ENCODE results near the gene ADAM12. TPM values are rescaled to one million over a fixed set of nuclear protein-coding genes. Genes with fewer than 3 reads are reported as not detected.

The ADAM12 gene
- polyA plus RNA-seq, 3 donors, result 0.05 TPM; not detected in 2

DNA sequence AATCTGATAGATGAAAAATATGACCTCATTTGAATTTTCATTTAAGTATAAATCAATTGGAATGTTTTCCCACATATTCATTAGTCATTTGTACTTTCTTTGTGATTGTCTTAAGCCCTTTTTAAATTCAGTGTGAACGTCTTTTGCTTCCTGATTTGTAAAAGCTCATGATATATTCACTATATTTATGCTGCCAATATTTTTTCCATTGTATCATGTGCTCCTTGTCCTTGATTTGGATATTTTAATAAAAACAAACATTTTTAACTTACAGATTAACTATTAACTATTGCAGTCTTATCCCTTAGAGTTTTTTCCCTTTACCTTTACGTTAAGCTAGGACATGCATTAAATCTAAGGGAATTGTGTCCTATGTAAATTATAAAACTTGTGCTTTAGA, 157.7 kb downstream of the ADAM12 start:
- Histone ChIP-seq H3K4me2 (replicated peaks; ENCODE audit: extremely low read depth, low read length, poor library complexity, severe bottlenecking) (no peak overlapping the region), H2AFZ (ENCODE audit: insufficient read depth, low read depth, low read length, poor library complexity, severe bottlenecking) (no peak overlapping the region), H3K9me3 (replicated peaks in 1 of 2; ENCODE audit: control insufficient read depth in 1 of 2, insufficient read depth in 1 of 2, low read length in 2 of 2) (no peaks in the 10 kb centered on the region), H3K9ac (ENCODE audit: insufficient read depth, low read length, poor library complexity, severe bottlenecking) (no peak overlapping the region), H4K20me1 (ENCODE audit: insufficient read depth, low read length) (no peaks in the 10 kb centered on the region), H3K4me3 (replicated peaks in 1 of 3; ENCODE audit: low read depth in 2 of 3, low read length in 3 of 3) (no peak overlapping the region), H3K27ac (ENCODE audit: low read depth in 1 of 2, low read length in 2 of 2) (no peak overlapping the region), H3K79me2 (ENCODE audit: insufficient read depth, low read length) (no peaks in the 10 kb centered on the region), H3K27me3 (ENCODE audit: control insufficient read depth in 2 of 2, insufficient read depth in 2 of 2, low read length in 2 of 2) (no peaks in the 10 kb centered on the region), H3K4me1 (ENCODE audit: control insufficient read depth in 1 of 2, insufficient read depth in 2 of 2, low read length in 2 of 2) (no peaks in the 10 kb centered on the region), H3K36me3 (replicated peaks in 1 of 2; ENCODE audit: control insufficient read depth in 1 of 2, insufficient read depth in 2 of 2, low read length in 2 of 2) (no peaks in the 10 kb centered on the region)
- DNase-seq, result no peak
- peaks cover 0 to 2% (median 1%) of the 10 kb centered on the region in 3 donors for H3K27me3 Mint-ChIP-seq (ENCODE audit: low read depth in 3 of 3)
- no peaks in the 10 kb centered on the region for H3K36me3 Mint-ChIP-seq
- no peak overlapping the region for H3K27ac Mint-ChIP-seq
- peaks cover 0 to 2% (median 0%) of the 10 kb centered on the region in 7 donors for H3K9me3 Mint-ChIP-seq
- no CpG with 5 or more reads among the region's 2 CpGs for WGBS (ENCODE audit: insufficient coverage)
- H3K4me3 Mint-ChIP-seq, result no peak overlapping the region
- intact Hi-C loops (cut with micrococcal nuclease), result loop anchor here in 1 of 2 donors (10.0 kb wide), 1 partner anchor 1534 kb away; no protein-coding TSS in a partner anchor
- TF ChIP-seq, protein P1, sequence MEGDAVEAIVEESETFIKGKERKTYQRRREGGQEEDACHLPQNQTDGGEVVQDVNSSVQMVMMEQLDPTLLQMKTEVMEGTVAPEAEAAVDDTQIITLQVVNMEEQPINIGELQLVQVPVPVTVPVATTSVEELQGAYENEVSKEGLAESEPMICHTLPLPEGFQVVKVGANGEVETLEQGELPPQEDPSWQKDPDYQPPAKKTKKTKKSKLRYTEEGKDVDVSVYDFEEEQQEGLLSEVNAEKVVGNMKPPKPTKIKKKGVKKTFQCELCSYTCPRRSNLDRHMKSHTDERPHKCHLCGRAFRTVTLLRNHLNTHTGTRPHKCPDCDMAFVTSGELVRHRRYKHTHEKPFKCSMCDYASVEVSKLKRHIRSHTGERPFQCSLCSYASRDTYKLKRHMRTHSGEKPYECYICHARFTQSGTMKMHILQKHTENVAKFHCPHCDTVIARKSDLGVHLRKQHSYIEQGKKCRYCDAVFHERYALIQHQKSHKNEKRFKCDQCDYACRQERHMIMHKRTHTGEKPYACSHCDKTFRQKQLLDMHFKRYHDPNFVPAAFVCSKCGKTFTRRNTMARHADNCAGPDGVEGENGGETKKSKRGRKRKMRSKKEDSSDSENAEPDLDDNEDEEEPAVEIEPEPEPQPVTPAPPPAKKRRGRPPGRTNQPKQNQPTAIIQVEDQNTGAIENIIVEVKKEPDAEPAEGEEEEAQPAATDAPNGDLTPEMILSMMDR (IDR thresholded peaks at IDR 0.05), result no peak
- H3K4me1 Mint-ChIP-seq, result no peaks in the 10 kb centered on the region

GRCh38 chr10:126229686-126230085, 158.6 kb downstream of the ADAM12 start:
- peaks cover 0 to 2% (median 1%) of the 10 kb centered on the region in 3 donors for H3K27me3 Mint-ChIP-seq (ENCODE audit: low read depth in 3 of 3)
- H3K4me3 Mint-ChIP-seq, result no peak overlapping the region
- intact Hi-C loops (cut with micrococcal nuclease), result loop anchor here in 1 of 2 donors (10.0 kb wide), 1 partner anchor 1535 kb away; no protein-coding TSS in a partner anchor
- no peak for DNase-seq
- H3K79me2 ChIP-seq (ENCODE audit: insufficient read depth, low read length), result no peaks in the 10 kb centered on the region
- H3K27ac ChIP-seq (ENCODE audit: low read depth in 1 of 2, low read length in 2 of 2), result no peak overlapping the region
- no peaks in the 10 kb centered on the region for H4K20me1 ChIP-seq (ENCODE audit: insufficient read depth, low read length)
- no peak overlapping the region for H3K9ac ChIP-seq (ENCODE audit: insufficient read depth, low read length, poor library complexity, severe bottlenecking)
- no peak overlapping the region for H3K27ac Mint-ChIP-seq
- H3K27me3 ChIP-seq (ENCODE audit: control insufficient read depth in 2 of 2, insufficient read depth in 2 of 2, low read length in 2 of 2), result no peaks in the 10 kb centered on the region
- peaks cover 0 to 2% (median 0%) of the 10 kb centered on the region in 7 donors for H3K9me3 Mint-ChIP-seq
- WGBS (ENCODE audit: insufficient coverage), result 96% methylated on average over 8 of the region's 8 CpGs
- H3K4me3 ChIP-seq (replicated peaks in 1 of 3; ENCODE audit: low read depth in 2 of 3, low read length in 3 of 3), result no peak overlapping the region
- H3K36me3 ChIP-seq (replicated peaks in 1 of 2; ENCODE audit: control insufficient read depth in 1 of 2, insufficient read depth in 2 of 2, low read length in 2 of 2), result no peaks in the 10 kb centered on the region
- H3K4me1 ChIP-seq (ENCODE audit: control insufficient read depth in 1 of 2, insufficient read depth in 2 of 2, low read length in 2 of 2), result no peaks in the 10 kb centered on the region
- H2AFZ ChIP-seq (ENCODE audit: insufficient read depth, low read depth, low read length, poor library complexity, severe bottlenecking), result no peak overlapping the region
- H3K9me3 ChIP-seq (replicated peaks in 1 of 2; ENCODE audit: control insufficient read depth in 1 of 2, insufficient read depth in 1 of 2, low read length in 2 of 2), result no peaks in the 10 kb centered on the region
- TF ChIP-seq, protein P1 (IDR thresholded peaks at IDR 0.05), result no peak
- H3K36me3 Mint-ChIP-seq, result no peaks in the 10 kb centered on the region
- no peak overlapping the region for H3K4me2 ChIP-seq (replicated peaks; ENCODE audit: extremely low read depth, low read length, poor library complexity, severe bottlenecking)
- no peaks in the 10 kb centered on the region for H3K4me1 Mint-ChIP-seq
